IPS-20b (cell line): ENCODE data around the gene IFIH1.

Experiments
- H3K27ac ChIP-seq: one replicate; pipeline ENCODE4 v1.5.1; 2013; ENCODE audit warnings: low read length
- H3K27me3 ChIP-seq: 2 replicates; pipeline ENCODE4 v1.6.1; 2013; ENCODE audit warnings: mild to moderate bottlenecking, low read length, inconsistent platforms; ENCODE audit not compliant: insufficient read depth
- H3K36me3 ChIP-seq: 2 replicates; pipeline ENCODE4 v1.6.1; 2013; ENCODE audit warnings: low read depth, mild to moderate bottlenecking, inconsistent platforms, low read length, moderate library complexity; ENCODE audit not compliant: insufficient read depth
- H3K4me1 ChIP-seq: 2 replicates; pipeline ENCODE4 v1.6.1; 2013; ENCODE audit warnings: mild to moderate bottlenecking, control low read depth, inconsistent platforms, low read length, moderate library complexity; ENCODE audit not compliant: insufficient read depth
- H3K4me3 ChIP-seq: 2 replicates; pipeline ENCODE4 v1.5.1; 2013; ENCODE audit warnings: mild to moderate bottlenecking, low read length, inconsistent platforms
- H3K9ac ChIP-seq: 2 replicates; pipeline ENCODE4 v1.6.1; 2013; ENCODE audit warnings: low read depth, mild to moderate bottlenecking, inconsistent platforms, low read length, moderate library complexity
- H3K9me3 ChIP-seq: 2 replicates; pipeline ENCODE4 v1.6.1; 2013; ENCODE audit warnings: mild to moderate bottlenecking, low read depth, low read length, inconsistent platforms; ENCODE audit not compliant: insufficient read depth

The IFIH1 gene

DNA sequence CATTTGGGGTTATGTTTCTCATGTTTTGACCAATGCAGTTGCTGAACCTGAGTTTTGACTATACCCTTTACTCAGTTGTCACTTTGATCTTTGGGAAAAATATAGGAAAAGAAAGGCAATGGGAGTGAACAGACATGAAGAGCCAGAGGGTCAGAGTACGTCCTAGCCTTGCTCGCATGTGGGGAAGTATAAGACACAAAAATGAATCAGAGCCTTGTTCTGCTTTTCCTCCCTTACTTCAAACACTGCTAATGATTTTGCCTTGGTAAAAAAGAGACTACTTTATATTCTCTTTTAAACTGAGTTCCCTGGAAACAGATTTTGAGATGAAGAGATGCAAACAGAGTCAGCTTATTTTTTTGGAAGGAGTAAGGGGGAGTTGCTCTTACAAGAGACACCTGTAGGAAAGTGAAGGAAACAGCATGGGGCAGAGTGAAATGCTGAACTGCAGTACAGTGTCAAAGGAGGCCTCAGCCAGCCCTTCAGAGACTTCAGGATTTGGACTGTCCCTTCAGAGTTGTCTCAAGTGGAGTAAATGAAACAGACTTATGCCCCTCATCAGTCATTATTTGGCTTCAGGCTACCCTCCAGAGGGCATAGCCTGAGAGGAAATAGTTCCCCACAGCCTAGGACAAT, 64.1 kb downstream of the IFIH1 start:
- Histone ChIP-seq H3K9ac (no peak overlapping the region), H3K27me3 (no peaks in the 10 kb centered on the region), H3K4me3 (no peak overlapping the region), H3K9me3 (no peaks in the 10 kb centered on the region), H3K27ac (no peak overlapping the region), H3K4me1 (no peaks in the 10 kb centered on the region), H3K36me3 (no peaks in the 10 kb centered on the region)

DNA sequence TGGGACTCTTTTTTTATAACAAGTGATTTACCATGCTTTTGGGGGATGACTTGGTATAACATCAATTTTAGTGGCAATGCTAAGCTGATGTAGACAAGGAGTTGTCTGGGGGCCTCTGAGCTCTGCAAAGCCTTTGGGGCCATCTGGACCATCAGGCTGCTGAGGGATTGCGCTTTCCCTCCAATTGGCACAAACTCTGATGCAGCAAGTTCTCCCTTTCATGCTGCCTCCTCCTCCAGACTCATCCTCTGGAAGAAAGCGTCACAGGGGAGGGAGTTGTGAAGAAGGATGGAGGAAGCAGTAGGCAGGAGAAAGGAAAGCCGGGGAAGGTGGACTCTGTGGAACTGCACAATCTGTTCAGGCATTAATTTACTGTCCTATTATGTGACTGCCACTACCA, 65.0 kb downstream of the IFIH1 start:
- Histone ChIP-seq H3K9me3 (no peaks in the 10 kb centered on the region), H3K4me3 (no peak overlapping the region), H3K27ac (no peak overlapping the region), H3K4me1 (no peaks in the 10 kb centered on the region), H3K9ac (no peak overlapping the region), H3K27me3 (no peaks in the 10 kb centered on the region), H3K36me3 (no peaks in the 10 kb centered on the region)

DNA sequence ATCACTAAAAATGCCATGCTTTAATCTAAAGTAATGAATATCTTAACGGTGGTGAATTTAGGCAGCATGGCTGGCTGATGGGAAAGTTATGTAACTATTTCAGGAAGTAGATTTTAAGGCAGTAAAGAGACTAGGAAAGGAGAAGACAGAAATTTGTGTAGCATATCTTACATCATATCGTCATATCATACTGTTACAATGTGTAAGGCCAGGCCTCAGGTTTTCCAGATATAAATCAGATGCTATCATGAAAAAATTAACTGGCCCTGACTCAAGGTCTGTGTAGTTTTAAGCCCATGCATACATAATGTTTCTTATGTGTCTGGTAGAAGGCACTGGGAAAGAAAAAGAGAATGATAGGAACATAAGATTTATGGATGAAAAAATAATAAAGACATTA, 66.3 kb downstream of the IFIH1 start:
- Histone ChIP-seq H3K27ac (no peak overlapping the region), H3K9ac (no peak overlapping the region), H3K4me3 (no peak overlapping the region), H3K4me1 (no peaks in the 10 kb centered on the region), H3K9me3 (no peaks in the 10 kb centered on the region), H3K36me3 (no peaks in the 10 kb centered on the region), H3K27me3 (no peaks in the 10 kb centered on the region)

DNA sequence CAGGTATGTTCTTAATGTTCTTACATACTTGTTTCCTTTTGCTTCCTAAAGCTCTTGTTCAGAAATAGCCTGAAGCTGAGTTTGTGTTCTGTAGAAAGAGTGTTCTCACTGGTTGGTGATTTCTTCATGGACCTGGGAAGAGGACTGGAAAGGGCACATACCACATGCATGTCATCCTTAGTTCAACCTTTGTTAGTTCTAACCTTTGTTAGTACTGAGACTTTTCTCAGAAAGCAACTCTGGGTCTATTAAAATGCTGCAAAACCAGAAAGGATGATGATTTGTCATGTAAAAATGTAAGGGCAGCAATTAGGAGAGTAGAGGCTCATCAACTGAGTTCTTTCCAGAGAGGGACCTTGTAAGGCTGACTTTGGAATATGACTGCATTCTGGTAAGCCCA, 72.7 kb downstream of the IFIH1 start:
- Histone ChIP-seq H3K36me3 (no peaks in the 10 kb centered on the region), H3K4me1 (no peaks in the 10 kb centered on the region), H3K9ac (no peak overlapping the region), H3K27me3 (no peaks in the 10 kb centered on the region), H3K9me3 (no peaks in the 10 kb centered on the region), H3K27ac (no peak overlapping the region), H3K4me3 (no peak overlapping the region)

DNA sequence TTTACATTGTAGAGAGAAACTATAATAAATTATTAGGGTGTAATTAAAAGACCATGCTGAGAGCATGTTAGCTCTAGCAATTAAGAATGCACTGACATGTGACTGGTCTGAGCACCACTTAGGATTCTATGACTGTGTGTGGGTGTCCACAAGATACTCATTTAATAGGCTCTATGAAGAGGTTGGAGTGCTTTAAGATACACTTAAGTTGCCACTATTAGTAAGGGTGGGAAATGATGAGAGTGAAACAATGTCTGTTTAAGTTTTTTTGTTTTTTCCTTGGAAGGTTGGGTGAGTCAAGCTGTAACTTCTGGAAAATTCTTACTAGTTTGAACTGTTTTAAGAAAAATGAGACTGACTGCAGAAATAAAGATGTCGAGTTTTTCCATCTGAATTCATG, 73.4 kb downstream of the IFIH1 start:
- Histone ChIP-seq H3K9ac (no peak overlapping the region), H3K9me3 (no peaks in the 10 kb centered on the region), H3K27me3 (no peaks in the 10 kb centered on the region), H3K27ac (no peak overlapping the region), H3K4me3 (no peak overlapping the region), H3K36me3 (no peaks in the 10 kb centered on the region), H3K4me1 (no peaks in the 10 kb centered on the region)

DNA sequence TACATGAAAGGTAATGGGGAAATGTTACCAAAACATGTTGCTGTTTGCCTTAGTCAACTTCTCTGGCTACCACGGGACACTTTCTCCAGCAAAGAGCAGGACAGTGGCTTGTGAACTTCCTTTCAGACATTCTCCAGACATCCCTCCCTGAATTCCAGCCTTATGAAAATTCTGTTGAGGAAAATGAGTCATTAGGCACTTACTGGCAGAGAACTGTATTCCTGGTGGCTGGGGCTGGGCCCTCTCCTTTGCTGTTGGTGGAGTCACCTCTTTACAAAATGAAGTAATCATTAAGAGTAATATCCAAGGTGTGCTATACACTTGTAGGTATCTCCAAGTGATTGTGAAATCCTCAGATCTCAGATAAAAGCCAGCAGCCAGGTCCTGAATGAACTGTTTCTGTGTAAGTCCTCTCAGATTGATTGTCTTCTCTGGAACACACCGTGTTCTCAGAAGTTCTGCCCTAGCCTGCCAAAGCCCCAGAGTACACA, 73.9 kb downstream of the IFIH1 start:
- Histone ChIP-seq H3K9ac (no peak overlapping the region), H3K27me3 (no peaks in the 10 kb centered on the region), H3K4me3 (no peak overlapping the region), H3K9me3 (no peaks in the 10 kb centered on the region), H3K4me1 (no peaks in the 10 kb centered on the region), H3K36me3 (no peaks in the 10 kb centered on the region), H3K27ac (no peak overlapping the region)

DNA sequence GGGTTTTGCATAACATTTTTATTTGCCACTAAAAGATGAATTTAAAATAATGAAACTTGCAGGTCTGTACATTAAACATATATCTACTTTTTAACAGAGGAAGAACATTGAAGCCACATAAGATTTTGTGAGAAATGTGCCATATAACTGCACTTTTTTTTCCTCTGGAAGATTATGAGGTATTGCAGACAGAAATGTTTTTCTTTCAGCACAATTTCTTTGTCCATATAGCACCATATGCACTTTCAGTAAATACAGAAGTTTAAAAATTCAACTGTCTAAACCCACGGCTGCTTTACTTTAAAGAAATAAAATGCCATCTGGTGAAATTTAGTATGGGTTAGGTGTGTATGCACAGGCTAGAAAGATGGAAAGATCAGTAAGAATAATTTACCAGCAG, 74.8 kb downstream of the IFIH1 start:
- no peaks in the 10 kb centered on the region for H3K36me3 ChIP-seq
- no peaks in the 10 kb centered on the region for H3K27me3 ChIP-seq
- H3K4me1 ChIP-seq: no peaks in the 10 kb centered on the region
- no peaks in the 10 kb centered on the region for H3K9me3 ChIP-seq
- no peak overlapping the region for H3K4me3 ChIP-seq
- H3K9ac ChIP-seq: no peak overlapping the region
- H3K27ac ChIP-seq: no peak overlapping the region

DNA sequence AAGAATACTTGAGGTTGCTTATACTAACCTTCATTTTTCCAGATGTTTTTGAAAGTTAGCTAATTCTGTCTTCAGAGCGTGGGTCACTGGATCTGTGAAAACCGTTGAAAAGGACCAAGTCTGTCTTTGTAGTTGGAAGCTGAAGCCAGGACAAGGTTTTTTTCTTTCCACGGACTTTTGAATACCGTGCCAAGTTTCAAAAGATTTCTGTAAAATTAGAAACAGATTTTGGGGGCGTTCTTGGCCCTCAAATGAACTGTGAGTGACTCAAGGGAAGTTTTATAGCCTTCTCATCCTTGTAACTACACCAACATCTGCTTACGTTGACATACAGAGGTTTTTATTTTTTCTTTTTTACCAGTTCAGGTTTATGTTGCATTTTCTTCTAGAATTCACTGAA, 75.2 kb downstream of the IFIH1 start, which contains the start of gene FAP:
FAP (minus strand) TSS at position 152 of the 400 bp plus-strand sequence; CDS start at position 34, 118 bp downstream.
- no peak within 1 kb of the TSS for H3K4me3 ChIP-seq
- H3K9me3 ChIP-seq: no peaks in the 10 kb centered on the region
- H3K27ac ChIP-seq: no peak within 1 kb of the TSS
- no peaks in the 10 kb centered on the region for H3K4me1 ChIP-seq
- no peak within 1 kb of the TSS for H3K9ac ChIP-seq
- no peaks in the 10 kb centered on the region for H3K27me3 ChIP-seq
- no peaks in the 10 kb centered on the region for H3K36me3 ChIP-seq

DNA sequence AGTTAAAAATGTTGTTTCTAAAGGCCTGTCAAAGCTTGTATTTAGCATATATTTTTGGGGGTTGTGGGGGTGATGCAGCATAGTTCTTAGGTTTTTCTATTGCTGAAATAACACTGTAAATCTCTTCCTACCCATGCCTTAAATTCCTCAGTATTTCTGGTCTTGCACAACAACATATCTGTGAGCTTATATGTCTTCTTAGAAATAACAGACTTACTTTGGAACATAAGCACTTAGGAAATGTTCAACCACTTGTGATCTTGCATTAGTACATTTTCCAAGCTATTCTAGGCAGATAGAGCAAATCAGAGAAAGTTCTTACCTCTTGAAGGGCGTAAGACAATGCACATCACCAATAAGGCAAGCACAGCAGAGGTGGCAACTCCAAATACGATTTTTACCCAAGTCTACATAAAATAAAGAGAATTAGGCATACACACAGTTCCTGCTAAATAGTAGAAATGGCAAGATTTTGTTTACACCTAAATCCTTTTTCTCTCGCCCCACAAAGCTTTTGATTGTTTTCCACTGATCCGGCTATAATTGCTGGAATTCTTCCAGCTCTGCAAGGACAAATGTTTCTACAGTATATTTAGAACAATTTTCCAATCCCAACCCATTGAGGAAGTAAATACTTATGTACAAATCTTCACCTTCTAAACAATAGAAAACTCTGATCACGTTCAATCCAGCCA, 75.8 kb downstream of the IFIH1 start:
- no peak overlapping the region for H3K27ac ChIP-seq
- no peak overlapping the region for H3K4me3 ChIP-seq
- H3K27me3 ChIP-seq: no peaks in the 10 kb centered on the region
- H3K4me1 ChIP-seq: no peaks in the 10 kb centered on the region
- no peaks in the 10 kb centered on the region for H3K9me3 ChIP-seq
- no peak overlapping the region for H3K9ac ChIP-seq
- no peaks in the 10 kb centered on the region for H3K36me3 ChIP-seq

DNA sequence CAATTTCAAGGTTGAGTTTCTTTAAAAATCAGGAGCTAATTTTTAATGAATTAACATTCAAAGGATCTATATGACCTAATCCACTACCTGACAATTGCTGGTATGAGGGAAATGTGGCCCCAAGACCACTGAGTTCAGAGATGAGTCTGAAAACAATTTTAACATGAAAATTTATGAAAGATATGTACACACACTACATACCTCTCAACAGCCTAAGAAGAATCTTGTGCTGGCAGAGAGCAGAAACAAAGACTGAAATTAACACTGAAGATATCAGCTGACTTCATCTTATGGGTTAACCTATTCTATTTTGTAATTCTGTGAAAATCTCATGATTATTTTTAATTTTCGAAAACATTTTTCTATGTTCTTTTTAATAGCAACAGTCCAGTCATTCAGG, 76.9 kb downstream of the IFIH1 start:
- no peak overlapping the region for H3K4me3 ChIP-seq
- no peaks in the 10 kb centered on the region for H3K36me3 ChIP-seq
- no peak overlapping the region for H3K9ac ChIP-seq
- H3K27me3 ChIP-seq: no peaks in the 10 kb centered on the region
- no peaks in the 10 kb centered on the region for H3K9me3 ChIP-seq
- H3K27ac ChIP-seq: no peak overlapping the region
- no peaks in the 10 kb centered on the region for H3K4me1 ChIP-seq

DNA sequence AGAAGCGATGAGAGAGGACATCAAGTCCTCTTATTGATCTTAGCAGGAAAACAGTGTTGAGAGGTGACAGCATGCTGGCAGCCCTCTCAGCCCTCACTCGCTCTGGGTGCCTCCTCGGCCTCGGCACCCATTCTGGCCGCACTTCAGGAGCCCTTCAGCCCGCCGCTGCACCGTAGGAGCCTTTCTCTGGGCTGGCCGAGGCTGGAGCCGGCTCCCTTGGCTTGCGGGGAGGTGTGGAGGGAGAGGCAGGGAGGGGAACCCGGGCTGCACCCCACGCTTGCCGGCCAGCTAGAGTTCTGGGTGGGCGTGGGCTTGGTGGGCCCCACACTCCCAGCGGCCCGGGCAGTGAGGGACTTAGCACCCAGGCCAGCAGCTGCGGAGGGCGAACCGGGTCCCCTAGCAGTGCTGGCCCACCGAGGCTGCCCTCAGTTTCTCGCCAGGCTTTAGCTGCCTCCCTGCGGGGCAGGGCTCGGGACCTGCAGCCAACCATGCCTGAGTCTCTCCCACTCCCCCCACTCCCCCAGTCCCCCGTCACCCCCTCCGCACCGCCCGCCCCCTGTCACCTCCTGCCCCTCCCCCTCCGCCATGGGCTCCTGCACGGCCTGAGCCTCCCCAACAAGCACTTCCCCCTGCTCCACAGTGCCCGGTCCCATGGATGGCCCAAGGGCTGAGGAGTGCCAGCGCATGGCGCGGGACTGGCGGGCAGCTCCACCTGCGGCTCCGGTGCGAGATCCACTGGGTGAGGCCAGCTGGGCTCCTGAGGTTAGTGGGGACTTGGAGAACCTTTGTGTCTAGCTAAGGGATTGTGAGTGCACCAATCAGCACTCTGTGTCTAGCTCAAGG, 83.6 kb downstream of the IFIH1 start:
- no peak overlapping the region for H3K9ac ChIP-seq
- H3K9me3 ChIP-seq: no peaks in the 10 kb centered on the region
- H3K4me3 ChIP-seq: no peak overlapping the region
- H3K4me1 ChIP-seq: no peaks in the 10 kb centered on the region
- H3K27me3 ChIP-seq: no peaks in the 10 kb centered on the region
- H3K36me3 ChIP-seq: no peaks in the 10 kb centered on the region
- H3K27ac ChIP-seq: no peak overlapping the region
